NCI-H345 treated with DMSO at 0.1 percent for 48 hours (cell line): ENCODE results near the gene KLHL21.

Experiments used
- DNase-seq: peaks from one replicate; lab custom pipeline; 2025; ENCODE audit not compliant: unreplicated experiment; lab: John Stamatoyannopoulos, UW

KLHL21 gene

GRCh38 chr1:6624710-6625583, 22.3 kb upstream of the KLHL21 start, which contains the start of gene THAP3:
TSS of gene THAP3 (plus strand) at chr1:6624868. CDS start at chr1:6625219, 351 bp downstream.
- DNase-seq = peak; percentile 61

GRCh38 chr1:6623269-6623965, 20.7 kb upstream of the KLHL21 start:
- no peak for DNase-seq

GRCh38 chr1:6622396-6623152, 19.9 kb upstream of the KLHL21 start:
- DNase-seq = no peak

- DNase-seq = no peak
Measured at GRCh38 chr1:6621429-6622391, 19.0 kb upstream of the KLHL21 start.

- DNase-seq = no peak
Measured at GRCh38 chr1:6619045-6619444, 16.4 kb upstream of the KLHL21 start.

GRCh38 chr1:6614929-6615785, 12.5 kb upstream of the KLHL21 start:
- DNase-seq = no peak

GRCh38 chr1:6614019-6614928, 11.6 kb upstream of the KLHL21 start:
- no peak for DNase-seq

GRCh38 chr1:6613361-6614018, 10.8 kb upstream of the KLHL21 start, which contains the start of gene PHF13:
TSS of gene PHF13 (plus strand) at chr1:6613731. CDS start at chr1:6614067, 336 bp downstream.
- peak; percentile 98 for DNase-seq

- DNase-seq = no peak
Measured at GRCh38 chr1:6612641-6613360, 10.1 kb upstream of the KLHL21 start.

GRCh38 chr1:6603915-6604558, 1.4 kb upstream of the KLHL21 start:
- no peak for DNase-seq

- no peak for DNase-seq
Measured at GRCh38 chr1:6603238-6603914, 707 bp upstream of the KLHL21 start.

- DNase-seq = no peak
Measured at GRCh38 chr1:6601923-6602668, 573 bp downstream of the KLHL21 start.

- DNase-seq = no peak
Measured at GRCh38 chr1:6601049-6601922, 1.4 kb downstream of the KLHL21 start.

GRCh38 chr1:6600410-6601048, 2.1 kb downstream of the KLHL21 start:
- DNase-seq = no peak
